Neural cell (in vitro differentiated cells): ENCODE results near the gene KCNJ1. TPM values are rescaled to one million over a fixed set of nuclear protein-coding genes. Genes with fewer than 3 reads are reported as not detected.

ENCODE experiments used
- H2AFZ ChIP-seq: fragments of 200-600, 300-800 bp; sonication (generic), shearing (Covaris generic); 2 replicates; pipeline ENCODE4 v1.6.0; 2014; ENCODE audit warnings: low read depth, mild to moderate bottlenecking, antibody characterized with exemption, low read length, moderate library complexity
- H3F3A ChIP-seq: fragments of 200-600 bp; shearing (Covaris generic); 2 replicates; pipeline ENCODE4 v1.6.1; 2016; ENCODE audit warnings: mild to moderate bottlenecking, moderate library complexity, mixed read lengths, antibody characterized with exemption, low read length; ENCODE audit not compliant: insufficient read depth, poor library complexity, severe bottlenecking
- H3K27ac ChIP-seq: fragments of 200-600, 300-800 bp; sonication (generic), shearing (Covaris generic); 2 replicates; pipeline ENCODE4 v1.5.1; 2014; ENCODE audit warnings: mild to moderate bottlenecking, low read length, moderate library complexity
- H3K27me3 ChIP-seq: fragments of 300-800, 200-600 bp; sonication (generic), shearing (Covaris generic); 2 replicates; pipeline ENCODE4 v1.6.0; 2014; ENCODE audit warnings: mild to moderate bottlenecking, low read depth, low read length, moderate library complexity; ENCODE audit not compliant: insufficient read depth
- H3K36me3 ChIP-seq: fragments of 300-800, 200-600 bp; sonication (generic), shearing (Covaris generic); 2 replicates; pipeline ENCODE4 v1.5.1; 2014; ENCODE audit warnings: mild to moderate bottlenecking, antibody characterized with exemption, low read length, moderate library complexity; ENCODE audit not compliant: insufficient read depth
- H3K4me2 ChIP-seq: fragments of 300-800, 200-600 bp; sonication (generic), shearing (Covaris generic); 2 replicates; pipeline ENCODE4 v1.6.0; 2014; ENCODE audit warnings: mild to moderate bottlenecking, low read length
- H3K4me3 ChIP-seq: fragments of 300-800, 200-600 bp; sonication (generic), shearing (Covaris generic); 2 replicates; pipeline ENCODE4 v1.5.1; 2014; ENCODE audit warnings: mild to moderate bottlenecking, low read length, moderate library complexity
- H3K79me2 ChIP-seq: fragments of 200-600 bp; shearing (Covaris generic); replicated peaks from 2 replicates; pipeline ENCODE4 v1.6.0; 2014; ENCODE audit warnings: mild to moderate bottlenecking, low read length, moderate library complexity; ENCODE audit not compliant: insufficient read depth
- H3K9ac ChIP-seq: fragments of 300-800, 200-600 bp; sonication (generic), shearing (Covaris generic); 2 replicates; pipeline ENCODE4 v1.6.1; 2016; ENCODE audit warnings: mild to moderate bottlenecking, low read length, mixed read lengths
- H3K9me2 ChIP-seq: fragments of 200-600 bp; shearing (Covaris generic); 2 replicates; pipeline ENCODE4 v1.6.1; 2016; ENCODE audit warnings: mild to moderate bottlenecking, low read length, mixed read lengths; ENCODE audit not compliant: insufficient read depth
- H3K9me3 ChIP-seq: fragments of 200-600, 300-800 bp; sonication (generic), shearing (Covaris generic); 2 replicates; pipeline ENCODE4 v1.6.1; 2016; ENCODE audit warnings: mild to moderate bottlenecking, mixed run types, low read length, moderate library complexity, mixed read lengths
- H4K20me1 ChIP-seq: fragments of 200-600 bp; shearing (Covaris generic); 2 replicates; pipeline ENCODE4 v1.6.1; 2016; ENCODE audit warnings: mild to moderate bottlenecking, mixed run types; ENCODE audit not compliant: insufficient read depth
- EP300 ChIP-seq: fragments of 450-650 bp; conservative IDR thresholded peaks from 2 replicates; pipeline ENCODE4 v1.6.1; 2014; ENCODE audit warnings: antibody characterized with exemption, mild to moderate bottlenecking, moderate library complexity; ENCODE audit not compliant: poor library complexity, severe bottlenecking
- EZH2 ChIP-seq: fragments of 200-600, 300-800 bp; shearing (Covaris generic), sonication (generic); IDR thresholded peaks from 2 replicates; pipeline ENCODE4 v1.6.1; 2014; ENCODE audit warnings: antibody characterized with exemption, low read length, borderline replicate concordance, mild to moderate bottlenecking; ENCODE audit not compliant: insufficient read depth, poor library complexity, severe bottlenecking
- MXI1 ChIP-seq: fragments of 450-650 bp; conservative IDR thresholded peaks from 2 replicates; pipeline ENCODE4 v1.6.1; 2014; ENCODE audit warnings: antibody characterized with exemption, mild to moderate bottlenecking; ENCODE audit not compliant: poor library complexity, severe bottlenecking
- POLR2AphosphoS5 ChIP-seq: IDR thresholded peaks from 2 replicates; pipeline ENCODE4 v1.6.1; 2012
- RAD21 ChIP-seq: fragments of 450-650 bp; conservative IDR thresholded peaks from 2 replicates; pipeline ENCODE4 v1.6.1; 2014; ENCODE audit warnings: antibody characterized with exemption, mild to moderate bottlenecking, moderate library complexity
- SMC3 ChIP-seq: fragments of 450-650 bp; conservative IDR thresholded peaks from 2 replicates; pipeline ENCODE4 v1.6.1; 2014; ENCODE audit warnings: antibody characterized with exemption, mild to moderate bottlenecking, moderate library complexity; ENCODE audit not compliant: poor library complexity
- polyA plus RNA-seq: library from polyadenylated mRNA; depleted of rRNA; stranded (reverse); fragments of >200 nt; gene quantifications from 2 replicates; pipeline ENCODE4 v1.2.3, GENCODE V29; 2014
- TF ChIP-seq, protein P1 (sequence below): IDR thresholded peaks from 2 replicates; pipeline ENCODE4 v1.6.1; 2012; ENCODE audit warnings: borderline replicate concordance
- TF ChIP-seq, protein P2 (sequence below): fragments of 450-650 bp; IDR thresholded peaks from 2 replicates; pipeline ENCODE4 v1.5.1; 2014; ENCODE audit warnings: antibody characterized with exemption, mild to moderate bottlenecking, moderate library complexity; ENCODE audit not compliant: poor library complexity, severe bottlenecking

The KCNJ1 gene
- polyA plus RNA-seq, 1 donor from 2014 or later = 0.22 TPM

DNA sequence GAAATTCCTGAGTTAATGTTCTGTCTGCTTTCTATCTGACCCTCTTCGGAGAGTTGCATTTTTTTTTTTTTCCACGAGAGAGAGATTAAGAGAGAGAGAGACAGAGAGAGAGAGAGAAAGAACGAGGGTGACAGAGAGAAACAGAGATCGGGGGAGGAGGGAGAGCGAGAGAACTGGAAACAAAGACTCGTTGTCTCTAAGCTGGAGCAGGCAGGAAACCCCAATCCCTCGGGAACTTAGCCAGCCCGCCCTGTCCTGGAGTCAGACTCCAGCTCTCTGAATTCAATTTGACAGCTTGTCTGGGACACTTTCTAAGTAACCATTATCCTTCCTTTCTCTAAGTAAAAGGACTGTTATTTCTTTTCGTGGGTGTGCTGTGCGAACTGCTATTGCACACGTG lies 76.9 kb downstream of the KCNJ1 start:
- peak overlapping the region; percentile 11 for H3K27ac ChIP-seq
- H3K4me2 ChIP-seq = no peak overlapping the region
- no peaks in the 10 kb centered on the region for H4K20me1 ChIP-seq
- H3K9me2 ChIP-seq = no peaks in the 10 kb centered on the region
- TF ChIP-seq, protein P1, sequence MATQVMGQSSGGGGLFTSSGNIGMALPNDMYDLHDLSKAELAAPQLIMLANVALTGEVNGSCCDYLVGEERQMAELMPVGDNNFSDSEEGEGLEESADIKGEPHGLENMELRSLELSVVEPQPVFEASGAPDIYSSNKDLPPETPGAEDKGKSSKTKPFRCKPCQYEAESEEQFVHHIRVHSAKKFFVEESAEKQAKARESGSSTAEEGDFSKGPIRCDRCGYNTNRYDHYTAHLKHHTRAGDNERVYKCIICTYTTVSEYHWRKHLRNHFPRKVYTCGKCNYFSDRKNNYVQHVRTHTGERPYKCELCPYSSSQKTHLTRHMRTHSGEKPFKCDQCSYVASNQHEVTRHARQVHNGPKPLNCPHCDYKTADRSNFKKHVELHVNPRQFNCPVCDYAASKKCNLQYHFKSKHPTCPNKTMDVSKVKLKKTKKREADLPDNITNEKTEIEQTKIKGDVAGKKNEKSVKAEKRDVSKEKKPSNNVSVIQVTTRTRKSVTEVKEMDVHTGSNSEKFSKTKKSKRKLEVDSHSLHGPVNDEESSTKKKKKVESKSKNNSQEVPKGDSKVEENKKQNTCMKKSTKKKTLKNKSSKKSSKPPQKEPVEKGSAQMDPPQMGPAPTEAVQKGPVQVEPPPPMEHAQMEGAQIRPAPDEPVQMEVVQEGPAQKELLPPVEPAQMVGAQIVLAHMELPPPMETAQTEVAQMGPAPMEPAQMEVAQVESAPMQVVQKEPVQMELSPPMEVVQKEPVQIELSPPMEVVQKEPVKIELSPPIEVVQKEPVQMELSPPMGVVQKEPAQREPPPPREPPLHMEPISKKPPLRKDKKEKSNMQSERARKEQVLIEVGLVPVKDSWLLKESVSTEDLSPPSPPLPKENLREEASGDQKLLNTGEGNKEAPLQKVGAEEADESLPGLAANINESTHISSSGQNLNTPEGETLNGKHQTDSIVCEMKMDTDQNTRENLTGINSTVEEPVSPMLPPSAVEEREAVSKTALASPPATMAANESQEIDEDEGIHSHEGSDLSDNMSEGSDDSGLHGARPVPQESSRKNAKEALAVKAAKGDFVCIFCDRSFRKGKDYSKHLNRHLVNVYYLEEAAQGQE = no peak
- no peak for TF ChIP-seq EP300
- TF ChIP-seq POLR2AphosphoS5 = no peak
- no peak for TF ChIP-seq EZH2
- no peak for TF ChIP-seq SMC3
- TF ChIP-seq RAD21 = no peak
- no peak for TF ChIP-seq MXI1
- TF ChIP-seq, protein P2, sequence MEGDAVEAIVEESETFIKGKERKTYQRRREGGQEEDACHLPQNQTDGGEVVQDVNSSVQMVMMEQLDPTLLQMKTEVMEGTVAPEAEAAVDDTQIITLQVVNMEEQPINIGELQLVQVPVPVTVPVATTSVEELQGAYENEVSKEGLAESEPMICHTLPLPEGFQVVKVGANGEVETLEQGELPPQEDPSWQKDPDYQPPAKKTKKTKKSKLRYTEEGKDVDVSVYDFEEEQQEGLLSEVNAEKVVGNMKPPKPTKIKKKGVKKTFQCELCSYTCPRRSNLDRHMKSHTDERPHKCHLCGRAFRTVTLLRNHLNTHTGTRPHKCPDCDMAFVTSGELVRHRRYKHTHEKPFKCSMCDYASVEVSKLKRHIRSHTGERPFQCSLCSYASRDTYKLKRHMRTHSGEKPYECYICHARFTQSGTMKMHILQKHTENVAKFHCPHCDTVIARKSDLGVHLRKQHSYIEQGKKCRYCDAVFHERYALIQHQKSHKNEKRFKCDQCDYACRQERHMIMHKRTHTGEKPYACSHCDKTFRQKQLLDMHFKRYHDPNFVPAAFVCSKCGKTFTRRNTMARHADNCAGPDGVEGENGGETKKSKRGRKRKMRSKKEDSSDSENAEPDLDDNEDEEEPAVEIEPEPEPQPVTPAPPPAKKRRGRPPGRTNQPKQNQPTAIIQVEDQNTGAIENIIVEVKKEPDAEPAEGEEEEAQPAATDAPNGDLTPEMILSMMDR = no peak
- peak overlapping the region; percentile 5 for H2AFZ ChIP-seq
- no peaks in the 10 kb centered on the region for H3K9me3 ChIP-seq
- H3F3A ChIP-seq = no peaks in the 10 kb centered on the region
- no peak overlapping the region for H3K4me3 ChIP-seq
- H3K36me3 ChIP-seq = no peaks in the 10 kb centered on the region
- no peaks in the 10 kb centered on the region for H3K79me2 ChIP-seq
- no peaks in the 10 kb centered on the region for H3K27me3 ChIP-seq
- peak overlapping the region; percentile 23 for H3K9ac ChIP-seq

DNA sequence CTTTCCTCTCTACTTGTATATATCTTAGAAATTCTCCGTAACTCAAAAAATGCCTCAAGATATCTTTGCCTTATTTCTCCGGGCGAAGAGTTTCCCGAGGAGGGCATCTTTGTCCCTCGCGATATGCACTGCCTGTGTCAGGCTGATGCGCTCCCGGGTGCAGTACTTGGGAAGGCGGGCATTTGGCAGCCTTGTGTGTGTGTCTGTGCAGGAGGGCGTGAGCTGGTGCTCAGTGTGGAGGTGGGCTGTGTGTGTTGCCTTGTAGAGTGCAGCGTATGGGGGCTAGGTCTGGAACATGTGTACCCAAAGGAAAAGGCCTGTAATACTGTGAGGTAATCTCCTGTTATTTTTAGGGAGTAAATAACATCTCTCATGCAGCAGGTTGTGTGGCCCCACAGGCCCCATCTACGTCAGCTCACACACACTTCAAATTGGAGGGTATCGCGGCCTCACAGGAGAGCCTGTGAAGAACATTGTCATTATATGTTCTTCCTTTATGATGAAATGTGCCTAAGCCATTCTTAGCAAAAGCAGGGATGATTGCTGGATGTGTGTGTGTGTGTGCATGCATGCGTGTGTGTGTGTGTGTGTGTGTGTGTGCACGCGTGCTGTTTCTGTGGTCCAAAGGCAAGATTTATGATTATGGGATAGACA lies 77.5 kb downstream of the KCNJ1 start:
- H3K27me3 ChIP-seq = no peaks in the 10 kb centered on the region
- peak overlapping the region; percentile 23 for H3K9ac ChIP-seq
- H3K9me3 ChIP-seq = no peaks in the 10 kb centered on the region
- H3K4me3 ChIP-seq = no peak overlapping the region
- TF ChIP-seq, protein P1 = no peak
- peak; percentile 36 for TF ChIP-seq POLR2AphosphoS5
- H3K27ac ChIP-seq = peak overlapping the region; percentile 11
- no peaks in the 10 kb centered on the region for H3K36me3 ChIP-seq
- no peaks in the 10 kb centered on the region for H3K79me2 ChIP-seq
- no peaks in the 10 kb centered on the region for H4K20me1 ChIP-seq
- H3K9me2 ChIP-seq = no peaks in the 10 kb centered on the region
- no peak overlapping the region for H3K4me2 ChIP-seq
- peak overlapping the region; percentile 5 for H2AFZ ChIP-seq
- H3F3A ChIP-seq = no peaks in the 10 kb centered on the region

Other genes starting within 250 kb of the KCNJ1 start
- gene FLI1, start 173.2 kb downstream of the KCNJ1 start, polyA plus RNA-seq = 0.38 TPM in 1 of 2 replicates, not detected in the other
- gene KCNJ5, start 24.1 kb upstream of the KCNJ1 start, polyA plus RNA-seq = 0.34 and 1.1 TPM in 2 replicates
- 0.68 and 1.4 TPM in 2 replicates for gene TP53AIP1, start 75.6 kb upstream of the KCNJ1 start, polyA plus RNA-seq